ENCODE measurements around the gene OGFR. TPM values are rescaled to one million over a fixed set of nuclear protein-coding genes. Genes with fewer than 3 reads are reported as not detected.
"Not testable (repeated sequence)": the region's sequence is repeated elsewhere in the genome, so short reads cannot be mapped to it uniquely, and the experiment has no call there.

Gene OGFR
- total RNA-seq, 8 experiments from 2014 or later: 18.2 to 44.0 (median 27.2) TPM

GRCh38 chr20:62838128-62838891 lies 33.7 kb downstream of the OGFR start:
- WGBS, 10 experiments: 5 to 97% (median 92%) methylated on average over 4 to 19 of the region's 27 CpGs; no CpG with 5 or more reads in 1 of the 10 experiments
- in situ Hi-C loops (cut with MboI; ENCODE audit: low pct_unique_long_range_greater_than_20kb in 2 of 9, low sequenced_read_pairs in 9 of 9, unreplicated experiment in 9 of 9): no loop called here

GRCh38 chr20:62839261-62839660 lies 34.6 kb downstream of the OGFR start:
- Histone ChIP-seq H3K27ac (no peak overlapping the region), H3K4me3 (no peak overlapping the region), H3K4me1 (replicated peaks in 1 of 2) (no peaks in the 10 kb centered on the region)
- 40 to 100% (median 80%) methylated on average over 1 to 4 of the region's 8 CpGs; no CpG with 5 or more reads in 3 of the 10 experiments for WGBS, 10 experiments
- peak in 2 of 8 experiments; percentile 9 to 24 for ATAC-seq (replicated peaks in 6 of 8)
- in situ Hi-C loops (cut with MboI; ENCODE audit: low pct_unique_long_range_greater_than_20kb in 2 of 9, low sequenced_read_pairs in 9 of 9, unreplicated experiment in 9 of 9): no loop called here

More at GRCh38 chr20:62838128-62838891, 33.7 kb downstream of the OGFR start:
- Histone ChIP-seq H3K4me3 (no peak overlapping the region), H3K27ac (no peak overlapping the region), H3K4me1 (replicated peaks in 1 of 2) (no peaks in the 10 kb centered on the region)
- peak in 3 of 8 experiments; percentile 91 to 97 (median 95) for ATAC-seq (replicated peaks in 6 of 8)

GRCh38 chr20:62839816-62840215 lies 35.2 kb downstream of the OGFR start:
- Histone ChIP-seq H3K4me1 (replicated peaks in 1 of 2) (no peaks in the 10 kb centered on the region), H3K27ac (no peak overlapping the region), H3K4me3 (no peak overlapping the region)
- in situ Hi-C loops (cut with MboI; ENCODE audit: low pct_unique_long_range_greater_than_20kb in 2 of 9, low sequenced_read_pairs in 9 of 9, unreplicated experiment in 9 of 9): no loop called here
- ATAC-seq (replicated peaks in 6 of 8): peak in 5 of 8 experiments; percentile 7 to 19 (median 11)
- no CpG with 5 or more reads among the region's 11 CpGs for WGBS, 10 experiments

- H3K4me1 ChIP-seq (replicated peaks in 1 of 2): peaks cover 1 to 2% of the 10 kb centered on the region in 2 donors
- H3K4me3 ChIP-seq: no peak overlapping the region
- no peak overlapping the region for H3K27ac ChIP-seq
- in situ Hi-C loops (cut with MboI; ENCODE audit: low pct_unique_long_range_greater_than_20kb in 2 of 9, low sequenced_read_pairs in 9 of 9, unreplicated experiment in 9 of 9): no loop called here
- WGBS, 10 experiments: 20 to 97% (median 81%) methylated on average over 1 to 11 of the region's 45 CpGs; no CpG with 5 or more reads in 3 of the 10 experiments
- peak in 5 of 8 experiments; percentile 37 to 59 (median 40) for ATAC-seq (replicated peaks in 6 of 8)
Observed at GRCh38 chr20:62840244-62841197, 35.9 kb downstream of the OGFR start.

GRCh38 chr20:62841705-62842212 lies 37.1 kb downstream of the OGFR start:
- Histone ChIP-seq H3K4me1 (replicated peaks in 1 of 2) (peaks cover 11% of the 10 kb centered on the region in 2 donors), H3K4me3 (no peak overlapping the region), H3K27ac (no peak overlapping the region)
- ATAC-seq (replicated peaks in 6 of 8): no peak
- in situ Hi-C loops (cut with MboI; ENCODE audit: low pct_unique_long_range_greater_than_20kb in 2 of 9, low sequenced_read_pairs in 9 of 9, unreplicated experiment in 9 of 9): no loop called here
- WGBS, 10 experiments: 71 to 100% (median 89%) methylated on average over 1 to 15 of the region's 16 CpGs

- H3K4me3 ChIP-seq: no peak overlapping the region
- in situ Hi-C loops (cut with MboI; ENCODE audit: low pct_unique_long_range_greater_than_20kb in 2 of 9, low sequenced_read_pairs in 9 of 9, unreplicated experiment in 9 of 9): no loop called here
- H3K4me1 ChIP-seq (replicated peaks in 1 of 2): peaks cover 11% of the 10 kb centered on the region in 2 donors
- peak in 3 of 8 experiments; percentile 58 to 94 (median 59) for ATAC-seq (replicated peaks in 6 of 8)
- WGBS, 10 experiments: 60 to 100% (median 89%) methylated on average over 1 to 5 of the region's 10 CpGs; no CpG with 5 or more reads in 1 of the 10 experiments
- H3K27ac ChIP-seq: no peak overlapping the region
Observed at GRCh38 chr20:62843656-62844055, 39.0 kb downstream of the OGFR start.

- in situ Hi-C loops (cut with MboI; ENCODE audit: low pct_unique_long_range_greater_than_20kb in 2 of 9, low sequenced_read_pairs in 9 of 9, unreplicated experiment in 9 of 9): no loop called here
- Histone ChIP-seq H3K27ac (no peak overlapping the region), H3K4me1 (replicated peaks in 1 of 2) (peaks cover 11% of the 10 kb centered on the region in 2 donors), H3K4me3 (no peak overlapping the region)
- 75 to 100% (median 96%) methylated on average over 1 to 7 of the region's 7 CpGs for WGBS, 10 experiments
- no peak for ATAC-seq (replicated peaks in 6 of 8)
Observed at GRCh38 chr20:62844182-62844581, 39.5 kb downstream of the OGFR start.

- Histone ChIP-seq H3K4me3 (no peak overlapping the region), H3K27ac (no peak overlapping the region), H3K4me1 (replicated peaks in 1 of 2) (peaks cover 11% of the 10 kb centered on the region in 2 donors)
- in situ Hi-C loops (cut with MboI; ENCODE audit: low pct_unique_long_range_greater_than_20kb in 2 of 9, low sequenced_read_pairs in 9 of 9, unreplicated experiment in 9 of 9): no loop called here
- 59 to 100% (median 85%) methylated on average over 3 to 10 of the region's 16 CpGs; no CpG with 5 or more reads in 1 of the 10 experiments for WGBS, 10 experiments
- ATAC-seq (replicated peaks in 6 of 8): peak in 4 of 8 experiments; percentile 23 to 80 (median 40)
Observed at GRCh38 chr20:62845416-62846160, 41.0 kb downstream of the OGFR start.

- 45 to 100% (median 91%) methylated on average over 2 to 14 of the region's 19 CpGs; no CpG with 5 or more reads in 1 of the 10 experiments for WGBS, 10 experiments
- peaks cover 11% of the 10 kb centered on the region in 2 donors for H3K4me1 ChIP-seq (replicated peaks in 1 of 2)
- in situ Hi-C loops (cut with MboI; ENCODE audit: low pct_unique_long_range_greater_than_20kb in 2 of 9, low sequenced_read_pairs in 9 of 9, unreplicated experiment in 9 of 9): no loop called here
- ATAC-seq (replicated peaks in 6 of 8): peak in 6 of 8 experiments; percentile 42 to 75 (median 63)
- no peak overlapping the region for H3K4me3 ChIP-seq
- H3K27ac ChIP-seq: no peak overlapping the region
Observed at GRCh38 chr20:62846166-62846890, 41.7 kb downstream of the OGFR start.

- H3K4me3 ChIP-seq; ATAC-seq (replicated peaks in 6 of 8); in situ Hi-C loops (cut with MboI; ENCODE audit: low pct_unique_long_range_greater_than_20kb in 2 of 9, low sequenced_read_pairs in 9 of 9, unreplicated experiment in 9 of 9); H3K27ac ChIP-seq: not testable (repeated sequence)
- peaks cover 11% of the 10 kb centered on the region in 2 donors for H3K4me1 ChIP-seq (replicated peaks in 1 of 2)
- WGBS, 10 experiments: 87 to 100% (median 100%) methylated on average over 1 to 7 of the region's 7 CpGs; no CpG with 5 or more reads in 3 of the 10 experiments
Observed at GRCh38 chr20:62848917-62849316, 44.3 kb downstream of the OGFR start.

GRCh38 chr20:62849431-62849830 lies 44.8 kb downstream of the OGFR start:
- Histone ChIP-seq H3K4me1 (replicated peaks in 1 of 2) (peaks cover 11% of the 10 kb centered on the region in 2 donors), H3K27ac (no peak overlapping the region), H3K4me3 (no peak overlapping the region)
- ATAC-seq (replicated peaks in 6 of 8): no peak
- in situ Hi-C loops (cut with MboI; ENCODE audit: low pct_unique_long_range_greater_than_20kb in 2 of 9, low sequenced_read_pairs in 9 of 9, unreplicated experiment in 9 of 9): no loop called here

Measured in motor neuron (in vitro differentiated cells).